ENCODE results near the gene ADRA2C. TPM values are rescaled to one million over a fixed set of nuclear protein-coding genes. Genes with fewer than 3 reads are reported as not detected.

ADRA2C gene
- polyA plus RNA-seq, 1 donor from 2014 or later = 3.0 TPM

DNA sequence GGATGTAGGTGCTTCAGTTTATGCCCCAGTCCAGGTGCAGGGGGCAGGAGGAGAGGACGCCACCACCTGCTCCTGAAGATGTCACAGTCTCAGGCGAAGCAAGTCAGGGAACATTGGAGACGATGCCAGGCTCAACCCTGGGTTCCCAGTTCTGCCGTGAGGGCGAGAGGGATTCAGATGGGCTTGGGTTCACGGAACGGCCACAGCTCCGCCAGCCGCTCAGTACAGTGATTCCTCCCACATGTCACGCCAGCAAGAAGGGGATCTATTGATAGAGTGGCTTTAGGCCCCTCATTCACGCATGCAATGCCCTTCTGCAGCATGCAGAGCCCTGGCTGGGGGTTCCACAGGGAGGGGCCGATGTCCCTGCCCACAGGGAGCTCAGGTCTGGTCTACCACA lies 34.2 kb downstream of the ADRA2C start:
- Histone ChIP-seq H3K36me3 (ENCODE audit: insufficient read depth, low read length) (no peaks in the 10 kb centered on the region), H2AFZ (ENCODE audit: low read depth, low read length) (no peak overlapping the region), H3K4me3 (ENCODE audit: low read length) (no peak overlapping the region), H4K20me1 (ENCODE audit: insufficient read depth) (no peaks in the 10 kb centered on the region), H3K27me3 (ENCODE audit: insufficient read depth, low read depth, low read length) (no peaks in the 10 kb centered on the region), H3K9ac (ENCODE audit: low read length) (no peak overlapping the region), H3K9me3 (ENCODE audit: low read length) (peaks cover 13% of the 10 kb centered on the region), H3F3A (ENCODE audit: insufficient read depth, low read length, poor library complexity, severe bottlenecking) (no peaks in the 10 kb centered on the region), H3K9me2 (ENCODE audit: insufficient read depth, low read length) (no peaks in the 10 kb centered on the region), H3K27ac (ENCODE audit: low read length) (no peak overlapping the region), H3K4me2 (ENCODE audit: low read length) (no peak overlapping the region), H3K79me2 (replicated peaks; ENCODE audit: insufficient read depth, low read length) (no peaks in the 10 kb centered on the region)
- TF ChIP-seq EP300 (conservative IDR thresholded peaks at IDR 0.05; ENCODE audit: poor library complexity, severe bottlenecking) = no peak
- TF ChIP-seq POLR2AphosphoS5 (IDR thresholded peaks at IDR 0.05) = no peak
- no peak for TF ChIP-seq SMC3 (conservative IDR thresholded peaks at IDR 0.05; ENCODE audit: poor library complexity)
- TF ChIP-seq, protein P1, sequence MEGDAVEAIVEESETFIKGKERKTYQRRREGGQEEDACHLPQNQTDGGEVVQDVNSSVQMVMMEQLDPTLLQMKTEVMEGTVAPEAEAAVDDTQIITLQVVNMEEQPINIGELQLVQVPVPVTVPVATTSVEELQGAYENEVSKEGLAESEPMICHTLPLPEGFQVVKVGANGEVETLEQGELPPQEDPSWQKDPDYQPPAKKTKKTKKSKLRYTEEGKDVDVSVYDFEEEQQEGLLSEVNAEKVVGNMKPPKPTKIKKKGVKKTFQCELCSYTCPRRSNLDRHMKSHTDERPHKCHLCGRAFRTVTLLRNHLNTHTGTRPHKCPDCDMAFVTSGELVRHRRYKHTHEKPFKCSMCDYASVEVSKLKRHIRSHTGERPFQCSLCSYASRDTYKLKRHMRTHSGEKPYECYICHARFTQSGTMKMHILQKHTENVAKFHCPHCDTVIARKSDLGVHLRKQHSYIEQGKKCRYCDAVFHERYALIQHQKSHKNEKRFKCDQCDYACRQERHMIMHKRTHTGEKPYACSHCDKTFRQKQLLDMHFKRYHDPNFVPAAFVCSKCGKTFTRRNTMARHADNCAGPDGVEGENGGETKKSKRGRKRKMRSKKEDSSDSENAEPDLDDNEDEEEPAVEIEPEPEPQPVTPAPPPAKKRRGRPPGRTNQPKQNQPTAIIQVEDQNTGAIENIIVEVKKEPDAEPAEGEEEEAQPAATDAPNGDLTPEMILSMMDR (IDR thresholded peaks at IDR 0.05; ENCODE audit: poor library complexity, severe bottlenecking) = no peak
- TF ChIP-seq, protein P2, sequence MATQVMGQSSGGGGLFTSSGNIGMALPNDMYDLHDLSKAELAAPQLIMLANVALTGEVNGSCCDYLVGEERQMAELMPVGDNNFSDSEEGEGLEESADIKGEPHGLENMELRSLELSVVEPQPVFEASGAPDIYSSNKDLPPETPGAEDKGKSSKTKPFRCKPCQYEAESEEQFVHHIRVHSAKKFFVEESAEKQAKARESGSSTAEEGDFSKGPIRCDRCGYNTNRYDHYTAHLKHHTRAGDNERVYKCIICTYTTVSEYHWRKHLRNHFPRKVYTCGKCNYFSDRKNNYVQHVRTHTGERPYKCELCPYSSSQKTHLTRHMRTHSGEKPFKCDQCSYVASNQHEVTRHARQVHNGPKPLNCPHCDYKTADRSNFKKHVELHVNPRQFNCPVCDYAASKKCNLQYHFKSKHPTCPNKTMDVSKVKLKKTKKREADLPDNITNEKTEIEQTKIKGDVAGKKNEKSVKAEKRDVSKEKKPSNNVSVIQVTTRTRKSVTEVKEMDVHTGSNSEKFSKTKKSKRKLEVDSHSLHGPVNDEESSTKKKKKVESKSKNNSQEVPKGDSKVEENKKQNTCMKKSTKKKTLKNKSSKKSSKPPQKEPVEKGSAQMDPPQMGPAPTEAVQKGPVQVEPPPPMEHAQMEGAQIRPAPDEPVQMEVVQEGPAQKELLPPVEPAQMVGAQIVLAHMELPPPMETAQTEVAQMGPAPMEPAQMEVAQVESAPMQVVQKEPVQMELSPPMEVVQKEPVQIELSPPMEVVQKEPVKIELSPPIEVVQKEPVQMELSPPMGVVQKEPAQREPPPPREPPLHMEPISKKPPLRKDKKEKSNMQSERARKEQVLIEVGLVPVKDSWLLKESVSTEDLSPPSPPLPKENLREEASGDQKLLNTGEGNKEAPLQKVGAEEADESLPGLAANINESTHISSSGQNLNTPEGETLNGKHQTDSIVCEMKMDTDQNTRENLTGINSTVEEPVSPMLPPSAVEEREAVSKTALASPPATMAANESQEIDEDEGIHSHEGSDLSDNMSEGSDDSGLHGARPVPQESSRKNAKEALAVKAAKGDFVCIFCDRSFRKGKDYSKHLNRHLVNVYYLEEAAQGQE (IDR thresholded peaks at IDR 0.05; ENCODE audit: borderline replicate concordance) = no peak
- TF ChIP-seq RAD21 (conservative IDR thresholded peaks at IDR 0.05) = no peak
- TF ChIP-seq EZH2 (IDR thresholded peaks at IDR 0.05; ENCODE audit: borderline replicate concordance, insufficient read depth, low read length, poor library complexity, severe bottlenecking) = no peak
- TF ChIP-seq MXI1 (conservative IDR thresholded peaks at IDR 0.05; ENCODE audit: poor library complexity, severe bottlenecking) = no peak
- no peak for TF ChIP-seq TAF1 (IDR thresholded peaks at IDR 0.05; ENCODE audit: low read depth)

DNA sequence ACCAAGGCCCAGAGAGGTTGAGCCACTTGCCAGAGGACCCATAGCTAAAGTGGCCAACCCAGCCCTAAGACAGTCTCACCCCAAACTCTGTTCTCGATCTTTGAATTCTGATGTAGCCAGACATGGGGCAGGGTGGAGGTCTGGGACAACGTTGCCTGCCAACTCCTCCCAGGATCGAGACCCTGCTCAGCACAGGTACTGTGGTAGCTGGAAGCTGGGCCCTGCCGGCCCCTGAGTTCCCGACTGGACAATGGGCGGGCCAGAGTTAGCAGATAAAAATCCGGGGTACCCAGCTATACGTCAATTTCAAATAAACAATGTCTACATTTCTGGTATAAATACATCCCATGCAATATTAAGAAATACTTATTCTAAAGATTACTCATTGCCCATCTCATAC lies 35.3 kb downstream of the ADRA2C start:
- H3K27ac ChIP-seq (ENCODE audit: low read length) = no peak overlapping the region
- no peaks in the 10 kb centered on the region for H3K79me2 ChIP-seq (replicated peaks; ENCODE audit: insufficient read depth, low read length)
- peaks cover 5% of the 10 kb centered on the region for H3K9me3 ChIP-seq (ENCODE audit: low read length)
- no peaks in the 10 kb centered on the region for H3K36me3 ChIP-seq (ENCODE audit: insufficient read depth, low read length)
- H3F3A ChIP-seq (ENCODE audit: insufficient read depth, low read length, poor library complexity, severe bottlenecking) = no peaks in the 10 kb centered on the region
- H3K4me3 ChIP-seq (ENCODE audit: low read length) = no peak overlapping the region
- no peaks in the 10 kb centered on the region for H3K9me2 ChIP-seq (ENCODE audit: insufficient read depth, low read length)
- TF ChIP-seq SMC3 (conservative IDR thresholded peaks at IDR 0.05; ENCODE audit: poor library complexity) (no peak), EZH2 (IDR thresholded peaks at IDR 0.05; ENCODE audit: borderline replicate concordance, insufficient read depth, low read length, poor library complexity, severe bottlenecking) (no peak), MXI1 (conservative IDR thresholded peaks at IDR 0.05; ENCODE audit: poor library complexity, severe bottlenecking) (no peak), EP300 (conservative IDR thresholded peaks at IDR 0.05; ENCODE audit: poor library complexity, severe bottlenecking) (no peak), RAD21 (conservative IDR thresholded peaks at IDR 0.05) (no peak), POLR2AphosphoS5 (IDR thresholded peaks at IDR 0.05) (no peak), TAF1 (IDR thresholded peaks at IDR 0.05; ENCODE audit: low read depth) (no peak)
- TF ChIP-seq, protein P2 (IDR thresholded peaks at IDR 0.05; ENCODE audit: borderline replicate concordance) = no peak
- TF ChIP-seq, protein P1 (IDR thresholded peaks at IDR 0.05; ENCODE audit: poor library complexity, severe bottlenecking) = no peak
- no peaks in the 10 kb centered on the region for H4K20me1 ChIP-seq (ENCODE audit: insufficient read depth)
- H2AFZ ChIP-seq (ENCODE audit: low read depth, low read length) = no peak overlapping the region
- H3K9ac ChIP-seq (ENCODE audit: low read length) = no peak overlapping the region
- no peaks in the 10 kb centered on the region for H3K27me3 ChIP-seq (ENCODE audit: insufficient read depth, low read depth, low read length)
- H3K4me2 ChIP-seq (ENCODE audit: low read length) = no peak overlapping the region

Data from neural cell (in vitro differentiated cells).